Measurements from ENCODE around the gene PSMD1.

Gene PSMD1

GRCh38 chr2:231139796-231140195 is 83.1 kb downstream of the PSMD1 start:
- TF ChIP-seq TAF1 (IDR thresholded peaks at IDR 0.05; ENCODE audit: borderline replicate concordance, insufficient read depth, low read length) (no peak), REST (IDR thresholded peaks at IDR 0.05; ENCODE audit: insufficient read depth in 1 of 2, low read depth in 2 of 2, low read length in 2 of 2) (no peak), POLR2AphosphoS5 (IDR thresholded peaks at IDR 0.05; ENCODE audit: low read depth, low read length) (no peak), SIN3A (IDR thresholded peaks at IDR 0.05; ENCODE audit: borderline replicate concordance, insufficient read depth, low read length) (no peak), FOXP2 (optimal IDR thresholded peaks at IDR 0.05; ENCODE audit: borderline replicate concordance, extremely low read depth, extremely low read length, insufficient read depth) (no peak)

- TF ChIP-seq SIN3A (IDR thresholded peaks at IDR 0.05; ENCODE audit: borderline replicate concordance, insufficient read depth, low read length) (no peak), TAF1 (IDR thresholded peaks at IDR 0.05; ENCODE audit: borderline replicate concordance, insufficient read depth, low read length) (no peak), REST (IDR thresholded peaks at IDR 0.05; ENCODE audit: insufficient read depth in 1 of 2, low read depth in 2 of 2, low read length in 2 of 2) (no peak), POLR2AphosphoS5 (IDR thresholded peaks at IDR 0.05; ENCODE audit: low read depth, low read length) (no peak), FOXP2 (optimal IDR thresholded peaks at IDR 0.05; ENCODE audit: borderline replicate concordance, extremely low read depth, extremely low read length, insufficient read depth) (no peak)
Measured at GRCh38 chr2:231144896-231145295, 88.2 kb downstream of the PSMD1 start.

- TF ChIP-seq FOXP2 (optimal IDR thresholded peaks at IDR 0.05; ENCODE audit: borderline replicate concordance, extremely low read depth, extremely low read length, insufficient read depth) (no peak), POLR2AphosphoS5 (IDR thresholded peaks at IDR 0.05; ENCODE audit: low read depth, low read length) (no peak), SIN3A (IDR thresholded peaks at IDR 0.05; ENCODE audit: borderline replicate concordance, insufficient read depth, low read length) (no peak), REST (IDR thresholded peaks at IDR 0.05; ENCODE audit: insufficient read depth in 1 of 2, low read depth in 2 of 2, low read length in 2 of 2) (no peak), TAF1 (IDR thresholded peaks at IDR 0.05; ENCODE audit: borderline replicate concordance, insufficient read depth, low read length) (no peak)
Measured at GRCh38 chr2:231146665-231147064, 90.0 kb downstream of the PSMD1 start.

- TF ChIP-seq TAF1 (IDR thresholded peaks at IDR 0.05; ENCODE audit: borderline replicate concordance, insufficient read depth, low read length) (no peak), POLR2AphosphoS5 (IDR thresholded peaks at IDR 0.05; ENCODE audit: low read depth, low read length) (no peak), SIN3A (IDR thresholded peaks at IDR 0.05; ENCODE audit: borderline replicate concordance, insufficient read depth, low read length) (no peak), FOXP2 (optimal IDR thresholded peaks at IDR 0.05; ENCODE audit: borderline replicate concordance, extremely low read depth, extremely low read length, insufficient read depth) (no peak), REST (IDR thresholded peaks at IDR 0.05; ENCODE audit: insufficient read depth in 1 of 2, low read depth in 2 of 2, low read length in 2 of 2) (no peak)
Measured at GRCh38 chr2:231152800-231153557, 96.3 kb downstream of the PSMD1 start.

All from PFSK-1 (cell line).